GDM1 (cell line): ENCODE measurements around the gene HSBP1L1.
A peak's percentile ranks its signal among the peaks of the same experiment; 100 is the strongest.
"Not testable (repeated sequence)": the region's sequence is repeated elsewhere in the genome, so short reads cannot be mapped to it uniquely, and the experiment has no call there.

Source experiments
- DNase-seq: peaks from one replicate; lab custom pipeline; 2025; lab: John Stamatoyannopoulos, UW

The HSBP1L1 gene

DNA sequence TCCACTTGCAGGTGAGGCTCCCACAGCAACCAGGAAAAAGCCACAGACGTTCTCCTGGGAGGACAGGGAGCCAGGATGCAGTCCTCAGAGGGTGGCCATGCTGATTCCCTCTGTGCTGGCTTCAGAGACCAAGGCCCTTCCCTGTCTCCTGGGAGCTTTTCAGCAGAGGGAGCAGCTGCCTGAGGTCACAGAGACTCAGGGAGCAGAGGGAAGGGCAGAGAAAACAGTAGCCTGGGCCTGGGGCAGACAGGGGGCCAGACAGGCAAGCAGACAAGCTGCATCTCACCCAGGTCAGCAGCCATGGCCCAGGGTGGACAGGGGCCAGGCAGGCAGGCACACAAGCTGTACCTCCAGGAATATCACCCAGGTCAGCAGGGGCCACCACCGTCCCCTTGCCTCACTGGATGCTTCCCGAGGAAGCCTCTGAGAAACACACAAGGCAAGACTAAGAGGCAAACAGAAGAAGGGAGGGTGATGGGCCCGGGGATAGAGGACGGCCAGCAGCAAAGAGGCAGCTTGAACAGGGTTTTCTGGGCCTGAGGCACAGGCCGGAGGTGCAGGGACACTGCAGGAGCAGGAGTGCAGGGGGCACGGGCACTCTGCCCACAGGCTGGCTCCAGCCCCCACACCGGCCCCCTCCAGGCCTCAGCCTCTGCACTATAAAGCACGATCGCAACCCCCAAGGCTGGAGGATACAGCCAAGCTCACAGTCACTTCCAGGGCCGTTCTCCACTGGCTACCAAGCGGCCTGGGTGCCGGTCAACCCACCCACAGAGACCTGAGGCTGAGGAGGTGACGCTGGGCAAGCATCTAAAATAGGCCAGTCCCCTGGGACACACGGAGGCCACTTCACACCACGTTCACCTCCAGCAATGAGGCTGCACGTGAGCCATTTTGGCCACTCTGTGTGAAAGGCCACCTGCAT, 19.1 kb upstream of the HSBP1L1 start:
- no peak for DNase-seq

DNA sequence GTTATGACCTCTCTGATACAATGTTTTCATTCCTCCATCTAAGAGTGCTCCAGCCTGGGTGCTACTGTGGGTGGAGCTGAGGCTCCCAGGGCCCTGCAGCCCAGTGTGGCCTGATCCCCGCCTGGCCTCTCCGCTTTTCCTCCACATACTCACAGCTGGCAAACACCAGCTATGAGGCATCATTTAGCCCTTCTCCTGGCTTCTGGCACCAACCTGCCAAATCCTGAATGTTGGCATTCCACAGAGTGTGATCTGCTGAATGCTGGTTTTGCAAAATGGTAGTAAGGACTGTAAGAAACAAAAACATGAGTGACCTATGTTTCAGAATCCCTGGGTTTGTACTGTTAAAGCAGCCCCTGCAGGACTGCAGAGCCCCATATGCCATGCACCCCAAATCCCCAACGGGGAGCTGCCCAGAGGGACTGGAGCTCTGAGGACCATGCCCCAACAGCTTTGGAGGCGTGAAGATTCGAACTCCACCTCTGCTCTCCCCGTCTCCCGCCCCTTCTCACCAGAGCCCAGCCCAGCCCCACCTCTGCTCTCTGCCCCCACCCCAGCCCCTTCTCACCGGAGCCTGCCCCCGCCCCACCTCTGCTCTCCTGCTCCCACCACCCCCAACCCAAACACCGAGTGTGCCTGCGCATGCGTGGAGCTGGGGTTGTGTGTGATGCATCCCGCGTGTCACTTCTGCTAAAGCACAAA, 17.2 kb upstream of the HSBP1L1 start:
- no peak for DNase-seq

DNA sequence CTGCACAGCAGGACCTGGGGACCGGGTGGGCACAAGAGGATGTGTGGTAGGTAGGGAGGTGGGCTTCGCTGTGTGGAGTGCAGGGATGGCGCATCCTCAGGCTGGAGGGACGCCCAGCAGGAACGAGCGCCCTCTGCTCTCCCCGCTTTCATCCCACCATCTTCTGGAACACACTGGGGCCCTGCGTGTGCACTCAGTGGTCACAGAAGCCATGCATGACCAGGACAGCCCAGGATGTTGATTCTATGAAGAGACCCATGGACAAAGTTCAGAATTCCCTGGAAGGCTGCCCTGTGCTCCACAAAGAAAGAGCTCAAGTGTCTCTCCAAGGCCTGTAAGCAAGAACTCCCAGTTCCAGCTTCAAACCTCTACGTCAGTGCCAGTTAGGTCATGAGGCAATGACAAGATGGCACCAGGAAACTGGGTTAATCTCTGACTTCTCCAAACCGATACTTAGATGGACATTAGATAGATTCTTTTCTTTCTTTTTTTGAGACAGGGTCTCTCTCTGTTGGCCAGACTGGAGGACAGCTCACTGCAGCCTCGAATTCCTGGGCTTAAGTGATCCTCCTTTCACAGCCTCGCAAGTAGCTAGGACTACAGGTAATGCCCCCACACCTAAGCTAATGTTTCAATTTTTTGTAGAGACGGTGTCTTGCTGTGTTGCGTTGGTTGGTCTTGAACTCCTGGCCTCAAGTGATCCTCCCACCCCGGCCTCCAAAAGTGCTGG, 16.4 kb upstream of the HSBP1L1 start:
- DNase-seq, result no peak

DNA sequence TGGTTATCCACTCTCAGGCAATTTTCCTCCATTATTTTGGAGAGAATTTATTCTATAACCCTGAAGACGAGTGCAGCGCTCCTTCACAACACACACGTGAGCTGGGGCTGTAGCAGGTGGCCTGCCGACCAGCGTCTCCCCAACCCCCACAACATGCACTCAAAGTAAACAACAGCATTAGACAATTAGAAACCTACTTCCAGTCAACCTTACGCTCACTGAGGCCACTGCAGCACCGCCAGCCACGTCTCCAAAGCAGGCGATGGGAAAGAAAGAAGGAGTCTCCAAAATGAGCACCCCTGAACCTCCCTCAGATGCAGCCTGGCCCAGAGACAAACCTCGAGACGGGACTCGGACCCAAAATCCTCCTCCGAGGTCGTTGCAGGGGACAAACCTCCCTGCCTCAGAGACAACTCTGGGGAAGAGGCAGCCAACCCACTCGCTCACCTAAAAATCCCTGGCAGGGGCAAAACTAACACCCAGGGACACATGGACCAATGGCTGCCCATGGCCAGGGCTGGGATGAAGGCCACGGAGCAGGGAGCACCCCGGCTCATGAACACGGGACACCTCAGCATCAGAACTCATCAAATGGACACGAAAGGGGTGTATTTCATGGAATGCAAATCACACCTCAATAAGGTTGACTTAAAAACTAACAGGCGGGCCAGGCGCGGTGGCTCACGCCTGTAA, 15.6 kb upstream of the HSBP1L1 start:
- no peak for DNase-seq

DNA sequence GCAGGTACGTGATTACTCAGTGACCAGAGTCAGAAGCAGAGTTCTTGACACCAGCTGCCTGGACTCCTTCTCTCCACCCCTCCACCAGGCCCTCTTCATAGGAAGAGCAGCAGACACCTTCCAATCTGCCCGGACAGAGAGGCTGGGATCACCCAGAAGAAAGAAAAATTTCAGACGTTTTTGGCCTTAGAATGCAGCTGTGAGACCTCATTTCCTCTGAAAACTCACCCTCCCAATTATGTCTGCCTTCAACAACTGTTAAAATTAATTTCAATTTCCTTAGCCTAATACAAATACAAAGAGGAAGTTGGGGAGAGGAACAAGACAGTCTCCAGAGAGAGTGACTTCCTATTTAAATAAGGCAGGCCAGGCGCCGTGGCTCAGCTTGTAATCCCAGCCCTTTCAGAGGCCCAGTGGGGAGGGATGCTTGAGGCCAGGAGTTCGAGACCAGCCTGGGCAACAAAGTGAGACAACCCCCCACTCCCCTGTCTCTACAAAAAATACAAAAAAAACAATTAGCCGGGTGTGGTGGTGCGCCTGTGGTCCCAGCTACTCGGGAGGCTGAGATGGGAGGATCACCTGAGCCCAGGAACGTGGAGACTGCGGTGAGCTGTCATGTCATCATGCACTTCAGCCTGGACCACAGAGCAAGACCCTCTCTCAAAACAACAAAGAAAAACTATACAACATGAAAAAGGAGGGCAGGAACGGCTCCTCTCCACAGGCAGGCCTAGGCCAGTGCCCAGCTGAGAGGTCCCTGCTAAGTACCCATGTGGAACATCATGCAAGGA, 14.6 kb upstream of the HSBP1L1 start:
- peak; percentile 59 for DNase-seq

DNA sequence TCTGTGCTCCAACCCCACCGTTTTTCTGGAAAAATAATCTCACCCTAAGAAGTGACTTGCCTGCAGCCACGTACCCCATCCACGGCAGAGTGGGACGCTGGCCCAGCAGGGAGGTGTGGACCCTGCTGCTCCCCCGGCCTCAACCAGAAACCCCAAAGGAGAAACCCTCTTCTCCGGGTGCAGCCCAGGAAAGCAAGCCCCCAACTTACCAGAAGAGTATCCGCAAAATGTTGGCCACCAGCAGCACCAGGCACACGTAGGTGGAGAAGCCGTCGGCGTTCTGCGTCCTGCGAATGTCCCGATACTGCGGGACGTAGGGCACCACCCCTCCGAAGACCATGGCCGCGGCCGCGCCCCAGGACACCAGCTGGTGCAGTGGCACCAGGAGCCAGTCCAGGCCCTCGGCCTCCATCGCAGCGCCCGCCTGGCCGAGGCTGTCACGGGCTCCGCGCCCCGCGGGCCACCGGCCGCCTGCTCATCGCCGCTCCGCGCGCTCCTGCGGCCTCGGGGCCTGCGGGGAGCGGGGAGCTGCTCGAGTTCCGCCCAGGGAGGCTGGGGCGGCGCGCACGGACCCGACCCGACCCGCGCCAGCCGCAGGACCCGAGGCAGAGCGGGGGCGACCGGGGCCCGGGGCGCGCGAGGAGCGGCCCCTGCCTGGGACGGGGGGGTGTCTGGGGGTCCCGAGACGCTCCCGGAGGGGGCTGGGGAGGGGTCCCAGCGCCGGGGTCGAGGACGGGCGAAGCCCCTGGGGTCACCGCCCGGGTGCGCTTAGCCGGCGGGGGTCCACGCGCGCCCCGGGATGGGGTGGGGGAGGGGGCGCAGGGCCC, 13.7 kb upstream of the HSBP1L1 start:
- DNase-seq, result no peak

DNA sequence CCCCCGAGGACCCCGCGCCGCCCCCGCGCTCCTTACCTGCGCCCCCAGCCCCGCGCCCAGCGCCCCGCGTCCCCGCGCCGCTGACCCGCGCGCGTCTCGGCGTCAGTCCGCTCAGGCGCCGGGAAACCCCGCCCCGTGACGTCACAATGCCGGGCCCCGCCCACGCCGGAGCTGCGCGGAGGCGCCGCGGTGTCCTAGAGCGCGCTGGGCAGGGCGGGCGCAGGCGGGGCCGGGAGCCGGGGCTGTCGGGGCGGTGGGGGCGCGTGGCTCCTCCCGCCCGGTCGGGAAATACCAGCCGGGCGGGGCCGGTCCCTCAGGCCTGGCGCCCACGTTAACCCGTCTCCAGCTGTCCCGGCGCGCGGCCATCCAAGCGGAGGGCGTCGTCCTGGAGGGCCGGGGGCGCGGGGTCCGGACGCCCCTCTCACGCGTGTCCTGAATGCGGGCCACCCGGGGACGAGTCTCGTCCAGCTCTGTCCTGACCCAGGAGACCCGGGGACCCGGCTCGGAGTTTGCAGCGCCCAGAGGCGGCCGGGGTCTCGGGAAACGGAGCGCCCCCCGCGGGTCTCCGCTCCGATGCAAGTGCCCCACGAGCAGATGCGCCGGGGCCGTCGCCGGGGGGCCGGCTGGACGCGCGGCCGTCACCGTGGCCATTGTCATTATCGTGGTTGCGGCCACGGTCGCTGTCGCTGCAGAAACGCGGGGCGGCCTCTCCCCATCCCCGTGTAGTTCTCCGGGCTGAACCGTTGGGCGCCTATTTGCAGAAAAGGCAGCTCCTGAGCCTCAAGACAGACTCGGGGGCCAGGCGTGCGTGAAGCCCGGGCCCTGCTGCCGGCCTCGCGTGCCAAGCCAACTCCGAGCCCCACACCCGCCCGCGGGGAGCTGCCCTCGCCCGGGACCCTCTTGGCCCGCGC, 12.6 kb upstream of the HSBP1L1 start, which contains the start of gene SLC66A2:
Gene SLC66A2 (minus strand): TSS at position 109 of the 911 bp plus-strand sequence. CDS start 727 bp downstream, outside the sequence.
- DNase-seq, result peak; percentile 79

DNA sequence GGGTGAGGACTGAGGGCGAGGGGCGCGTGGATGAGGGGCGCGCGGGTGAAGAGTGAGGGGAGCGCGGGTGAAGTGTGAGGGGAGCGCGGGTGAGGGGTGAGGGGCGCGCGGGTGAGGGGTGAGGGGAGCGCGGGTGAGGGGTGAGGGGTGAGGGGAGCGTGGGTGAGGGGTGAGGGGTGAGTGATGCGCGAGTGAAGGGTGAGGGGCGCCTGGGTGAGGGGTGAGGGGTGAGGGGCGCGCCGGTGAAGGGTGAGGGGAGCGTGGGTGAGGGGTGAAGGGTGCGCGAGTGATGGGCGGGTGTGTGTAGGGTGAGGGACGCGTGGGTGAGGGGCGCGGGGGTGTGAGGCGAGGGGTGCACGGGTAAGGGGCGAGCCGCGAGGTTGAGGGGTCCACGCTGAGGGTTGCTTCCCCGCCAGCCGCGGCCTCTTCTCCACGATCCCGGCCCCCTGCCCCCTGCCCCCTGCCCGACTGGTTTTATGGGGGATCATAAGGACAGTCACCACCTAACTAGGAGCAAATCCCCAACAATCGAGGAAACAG, 11.9 kb upstream of the HSBP1L1 start:
- no peak for DNase-seq

DNA sequence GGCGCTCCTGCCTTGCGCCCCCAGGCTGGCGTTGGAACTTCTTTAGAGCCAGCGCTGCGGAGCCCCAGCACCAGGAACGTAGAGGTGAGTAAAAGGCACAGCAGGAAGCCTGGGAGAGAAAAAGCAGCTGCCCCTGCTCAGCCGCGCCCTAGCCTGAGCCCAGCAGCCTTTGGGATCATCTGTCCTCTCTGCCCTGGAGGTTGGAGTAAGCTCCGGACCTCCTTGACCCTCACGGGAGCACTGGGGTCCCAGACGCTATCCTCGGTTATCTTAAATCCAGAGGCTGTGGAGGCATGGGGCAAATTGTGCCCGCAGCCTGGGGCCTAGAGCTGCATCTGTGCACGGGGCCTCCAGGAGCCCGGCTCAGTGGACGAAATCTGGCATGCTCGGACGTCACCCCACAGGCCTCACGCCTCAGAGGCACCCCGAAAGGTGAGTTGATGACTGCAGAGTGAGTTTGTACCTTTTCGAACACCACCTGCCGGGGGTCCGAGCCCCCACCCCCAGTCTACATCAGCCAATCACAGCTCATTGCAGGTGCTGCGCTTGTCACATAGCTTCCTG, 11.4 kb upstream of the HSBP1L1 start:
- no peak for DNase-seq

DNA sequence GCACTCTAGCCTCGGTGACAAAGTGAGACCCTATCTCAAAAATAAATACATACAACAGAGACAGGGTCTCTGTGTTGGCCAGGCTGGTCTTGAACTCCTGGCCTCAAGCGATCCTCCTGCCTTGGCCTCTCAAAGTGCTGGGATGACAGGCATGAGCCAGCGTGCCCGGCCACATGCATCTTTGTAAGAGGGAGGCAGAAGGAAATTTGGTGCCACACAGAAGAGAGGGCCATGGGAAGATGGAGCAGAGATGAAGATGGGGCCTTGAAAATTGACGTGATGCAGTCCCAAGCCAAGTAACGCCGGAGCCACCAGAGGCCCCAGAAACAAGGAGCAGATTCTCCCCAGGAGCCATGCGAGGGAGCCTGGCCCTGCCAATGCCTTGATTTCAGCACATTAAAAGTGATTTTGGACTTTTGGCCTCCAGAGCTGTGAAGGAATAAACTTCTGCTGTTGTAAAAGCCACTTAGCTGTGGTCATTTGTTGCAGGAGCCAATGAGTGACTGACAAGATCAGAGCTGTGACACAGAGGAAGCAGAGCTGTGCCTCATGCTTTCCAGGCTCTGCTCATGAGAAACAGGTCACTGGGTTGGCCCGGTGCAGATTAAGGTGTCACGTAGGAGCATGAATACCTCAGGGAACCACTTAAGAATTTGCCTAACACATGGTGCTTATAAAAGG, 10.3 kb upstream of the HSBP1L1 start:
- no peak for DNase-seq

DNA sequence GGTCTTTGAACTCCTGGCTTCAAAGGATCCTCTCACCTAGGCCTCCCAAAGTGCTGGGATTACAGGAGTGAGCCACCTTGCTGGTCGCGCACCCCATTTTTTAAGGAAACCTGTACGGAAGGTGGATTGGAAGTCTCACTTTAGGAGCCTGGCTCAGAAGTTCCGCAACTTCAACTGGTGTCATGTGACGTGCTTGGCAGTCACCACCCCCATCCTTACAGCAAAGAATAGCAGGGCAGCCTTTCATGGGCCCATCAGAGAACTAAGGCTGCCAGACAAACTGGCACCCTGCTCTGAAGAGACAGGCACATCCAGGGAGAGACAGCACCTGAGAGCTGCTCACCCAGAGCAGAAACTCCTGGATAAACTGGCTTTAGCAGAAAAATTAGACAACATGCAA, 9.7 kb upstream of the HSBP1L1 start:
- DNase-seq, result no peak

DNA sequence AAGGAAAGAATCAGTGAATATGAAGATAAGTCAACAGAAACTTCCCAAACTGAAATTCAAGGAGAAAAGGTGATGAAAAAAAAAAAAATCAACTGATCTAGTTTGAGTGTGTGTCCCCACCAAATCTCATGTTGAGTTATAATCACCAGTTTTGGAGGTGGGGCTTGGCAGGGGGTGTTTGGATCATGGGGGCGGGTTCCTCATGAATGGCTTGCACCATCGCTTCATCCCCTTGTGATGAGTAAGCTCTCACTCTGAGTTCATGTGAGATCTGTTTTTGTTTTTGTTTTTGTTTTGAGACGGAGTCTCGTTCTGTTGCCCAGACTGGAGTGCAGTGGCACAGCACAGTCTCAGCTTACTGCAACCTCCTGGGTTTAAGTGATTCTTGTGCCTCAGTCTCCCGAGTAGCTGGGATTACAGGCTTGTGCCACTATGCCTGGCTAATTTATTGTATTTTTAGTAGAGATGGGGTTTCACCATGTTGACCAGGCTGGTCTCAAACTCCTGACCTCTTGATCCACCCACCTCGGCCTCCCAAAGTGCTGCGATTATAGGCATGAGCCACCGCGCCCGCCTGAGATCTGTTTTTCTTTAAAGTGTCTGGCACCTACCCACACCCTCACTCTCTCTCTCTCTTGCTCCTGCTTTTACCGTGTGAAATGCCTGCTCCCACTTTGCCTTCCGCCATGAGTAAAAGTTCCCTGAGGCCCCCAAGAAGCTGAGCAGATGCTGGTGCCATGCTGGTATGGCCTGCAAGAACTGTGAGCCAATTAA, 9.0 kb upstream of the HSBP1L1 start:
- no peak for DNase-seq

DNA sequence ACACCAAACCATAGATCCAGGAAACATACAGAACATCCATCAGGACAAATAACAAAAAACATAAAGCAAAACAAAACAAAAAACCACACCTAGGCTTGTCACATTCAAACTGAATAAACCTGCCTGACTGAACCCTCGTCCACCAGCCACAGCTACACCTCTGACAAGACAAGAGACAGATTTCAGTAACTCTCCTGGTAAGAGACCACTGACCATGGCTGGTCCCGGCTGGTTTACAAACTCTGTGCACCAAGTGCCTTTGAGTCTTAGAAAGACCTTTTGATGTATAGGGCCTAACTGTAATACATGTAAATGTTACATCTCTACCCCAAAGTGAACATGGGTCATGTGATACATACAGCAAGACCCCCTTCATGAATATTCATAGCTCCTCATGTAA, 8.2 kb upstream of the HSBP1L1 start:
- DNase-seq, result no peak

DNA sequence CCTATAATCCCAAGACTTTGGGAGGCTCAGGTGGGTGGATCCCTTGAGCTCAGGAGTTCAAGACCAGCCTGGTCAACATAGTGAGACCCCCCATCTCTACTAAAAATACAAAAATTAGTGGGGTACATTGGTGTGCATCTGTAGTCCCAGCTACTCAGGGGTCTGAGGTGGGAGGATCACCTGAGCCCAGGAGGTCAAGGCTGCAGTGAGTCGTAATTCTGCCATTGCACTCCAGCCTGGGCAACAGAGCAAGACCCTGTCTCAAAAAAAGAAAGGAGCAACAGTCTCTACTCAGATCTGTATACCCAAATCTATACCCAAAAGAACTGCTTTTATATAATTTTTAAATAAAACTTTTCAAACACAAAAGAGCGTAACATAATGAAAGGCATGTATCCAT, 5.5 kb upstream of the HSBP1L1 start:
- no peak for DNase-seq

DNA sequence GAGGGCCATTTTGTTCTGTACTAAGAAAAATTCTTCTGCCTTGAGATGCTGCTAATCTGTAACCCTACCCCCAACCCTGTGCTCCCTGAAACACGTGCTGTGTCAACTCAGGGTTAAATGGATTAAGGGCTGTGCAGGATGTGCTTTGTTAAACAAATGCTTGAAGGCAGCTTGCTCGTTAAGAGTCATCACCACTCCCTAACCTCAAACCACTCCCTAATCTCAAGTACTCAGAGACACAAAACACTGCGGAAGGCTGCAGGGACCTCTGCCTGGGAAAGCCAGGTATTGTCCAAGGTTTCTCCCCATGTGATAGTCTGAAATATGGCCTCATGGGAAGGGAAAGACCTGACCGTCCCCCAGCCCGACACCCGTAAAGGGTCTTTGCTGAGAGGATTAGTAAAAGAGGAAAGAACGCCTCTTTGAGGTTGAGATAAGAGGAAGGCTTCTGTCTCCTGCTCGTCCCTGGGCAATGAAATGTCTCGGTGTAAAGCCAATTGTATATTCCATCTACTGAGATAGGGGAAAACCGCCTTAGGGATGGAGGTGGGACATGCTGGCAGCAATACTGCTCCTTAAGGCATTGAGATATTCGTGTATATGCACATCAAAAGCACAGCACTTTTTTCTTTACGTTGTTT, 4.2 kb upstream of the HSBP1L1 start:
- DNase-seq, result not testable (repeated sequence)

DNA sequence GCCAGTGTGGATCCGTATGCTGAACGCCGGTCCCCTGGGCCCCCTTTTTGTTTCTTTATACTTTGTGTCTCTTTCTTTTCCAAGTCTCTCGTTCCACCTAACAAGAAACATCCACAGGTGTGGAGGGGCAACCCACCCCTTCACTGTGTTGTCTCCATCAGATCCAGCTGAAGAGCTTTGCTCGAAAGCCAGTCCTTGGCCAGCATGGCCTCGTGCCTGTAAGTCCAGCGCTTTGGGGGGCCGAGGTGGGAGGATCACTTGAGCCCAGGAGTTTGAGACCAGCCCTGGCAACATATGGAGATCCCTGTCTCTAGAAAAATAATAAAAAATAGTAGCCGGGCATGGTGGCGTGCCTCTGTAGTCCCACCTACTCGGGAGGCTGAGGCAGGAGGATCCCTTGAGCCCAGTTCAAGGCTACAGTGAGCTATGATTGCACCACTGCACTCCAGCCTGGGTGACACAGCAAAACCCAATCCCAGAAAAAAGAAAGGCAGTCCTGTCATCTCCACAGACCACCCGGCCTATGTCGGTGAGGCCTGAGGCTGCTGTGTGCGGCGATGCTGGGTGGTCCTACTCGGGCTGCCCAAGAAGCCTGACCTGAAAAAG, 3.4 kb upstream of the HSBP1L1 start:
- DNase-seq, result no peak
